Esophagus muscularis mucosa (tissue), 3 donors: ENCODE results near the gene NFATC3.

ENCODE experiments used
- POLR2A ChIP-seq: fragments of 450-650 bp; IDR thresholded peaks from one replicate; pipeline ENCODE4 v1.6.1; 2017; ENCODE audit warnings: antibody characterized with exemption, moderate library complexity, mild to moderate bottlenecking, low read depth
- POLR2AphosphoS5 ChIP-seq, 2 donors: sonication (generic); formaldehyde crosslinking; IDR thresholded peaks; one replicate each; pipeline ENCODE4 v1.6.1; 2017; ENCODE audit warnings: antibody characterized with exemption in 2 of 2
- TF ChIP-seq, protein P1 (sequence below), 3 experiments: fragments of 200-600 bp in 2 of 3; fragments of 450-650 bp in 1 of 3; sonication (generic) in 2 of 3; IDR thresholded peaks; one replicate each; pipeline ENCODE4 v1.5.1; 2017 to 2019; ENCODE audit warnings: antibody characterized with exemption in 3 of 3, mild to moderate bottlenecking in 2 of 3, moderate library complexity in 1 of 3

DNA sequence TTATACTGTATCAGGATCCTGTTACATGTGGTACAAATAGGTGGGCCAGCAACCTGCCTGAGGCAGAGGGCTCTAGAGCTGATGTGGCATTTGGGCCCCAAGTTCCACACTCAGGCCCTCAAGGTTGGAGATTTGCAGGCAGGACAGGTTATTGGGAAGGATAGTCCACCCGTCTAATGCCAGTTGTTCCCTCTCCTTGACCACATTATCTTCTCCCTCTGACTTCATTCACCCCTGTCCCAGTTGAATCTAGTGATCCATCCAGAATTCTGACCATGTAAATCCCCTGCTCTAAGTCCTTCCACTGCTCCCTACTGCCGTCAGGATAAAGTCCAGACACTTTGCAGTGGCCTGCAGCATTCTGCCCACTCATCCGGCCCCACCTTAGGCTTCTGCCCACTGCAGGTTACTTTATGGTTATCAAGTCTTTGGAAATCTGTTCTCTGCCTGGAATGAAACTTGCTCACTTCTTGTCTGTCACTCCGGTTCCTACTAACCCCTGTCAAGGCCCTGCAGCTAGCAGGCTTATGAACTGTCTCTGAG is 1.9 kb upstream of the NFATC3 start:
- TF ChIP-seq, protein P1, sequence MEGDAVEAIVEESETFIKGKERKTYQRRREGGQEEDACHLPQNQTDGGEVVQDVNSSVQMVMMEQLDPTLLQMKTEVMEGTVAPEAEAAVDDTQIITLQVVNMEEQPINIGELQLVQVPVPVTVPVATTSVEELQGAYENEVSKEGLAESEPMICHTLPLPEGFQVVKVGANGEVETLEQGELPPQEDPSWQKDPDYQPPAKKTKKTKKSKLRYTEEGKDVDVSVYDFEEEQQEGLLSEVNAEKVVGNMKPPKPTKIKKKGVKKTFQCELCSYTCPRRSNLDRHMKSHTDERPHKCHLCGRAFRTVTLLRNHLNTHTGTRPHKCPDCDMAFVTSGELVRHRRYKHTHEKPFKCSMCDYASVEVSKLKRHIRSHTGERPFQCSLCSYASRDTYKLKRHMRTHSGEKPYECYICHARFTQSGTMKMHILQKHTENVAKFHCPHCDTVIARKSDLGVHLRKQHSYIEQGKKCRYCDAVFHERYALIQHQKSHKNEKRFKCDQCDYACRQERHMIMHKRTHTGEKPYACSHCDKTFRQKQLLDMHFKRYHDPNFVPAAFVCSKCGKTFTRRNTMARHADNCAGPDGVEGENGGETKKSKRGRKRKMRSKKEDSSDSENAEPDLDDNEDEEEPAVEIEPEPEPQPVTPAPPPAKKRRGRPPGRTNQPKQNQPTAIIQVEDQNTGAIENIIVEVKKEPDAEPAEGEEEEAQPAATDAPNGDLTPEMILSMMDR (IDR thresholded peaks at IDR 0.05): no peak
- no peak for TF ChIP-seq POLR2A
- no peak for TF ChIP-seq POLR2AphosphoS5 (IDR thresholded peaks at IDR 0.05)
